ENCODE measurements around the gene ITPRIP. TPM values are rescaled to one million over a fixed set of nuclear protein-coding genes. Genes with fewer than 3 reads are reported as not detected.
A peak's percentile ranks its signal among the peaks of the same experiment; 100 is the strongest.

The ITPRIP gene
- total and polyA plus RNA-seq, 9 donors: 10.1 to 38.1 (median 24.7) TPM

DNA sequence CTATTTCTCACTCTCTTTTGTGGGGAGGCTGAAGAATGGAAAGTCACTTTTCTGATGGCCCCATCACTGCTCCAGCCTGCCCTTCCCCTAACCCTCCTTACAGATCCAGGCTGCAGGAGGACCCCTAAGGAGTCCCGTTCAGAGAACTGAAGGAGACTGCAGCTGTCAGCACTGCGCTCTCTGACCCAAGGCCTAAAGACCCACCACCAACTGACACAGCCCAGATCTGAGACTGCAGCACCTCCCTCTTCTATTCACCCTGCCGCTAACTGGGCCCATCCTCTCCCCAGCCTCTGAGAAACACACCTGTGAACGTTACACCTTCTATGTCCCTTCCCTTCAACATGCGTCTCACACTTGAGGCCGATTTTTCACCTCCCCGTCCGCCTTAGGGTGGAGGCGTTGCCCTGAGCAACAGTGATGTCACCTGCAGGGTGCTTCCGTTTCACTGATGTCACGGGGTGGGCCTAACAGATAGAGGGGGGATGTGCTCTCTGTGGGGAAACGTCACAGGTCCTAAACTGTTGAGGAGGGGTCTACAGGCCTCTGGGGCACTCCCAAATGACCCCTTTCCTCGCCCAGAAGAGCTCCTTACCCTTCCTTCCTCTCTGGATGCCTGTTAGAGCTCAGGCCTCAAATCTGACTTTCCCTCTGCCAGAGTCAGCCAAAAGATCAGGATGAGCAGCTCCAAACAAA, 5.1 kb downstream of the ITPRIP start:
- DNase-seq: peak in 4 of 5 donors; percentile 8 to 30 (median 26)

GRCh38 chr10:104332243-104333031, 5.8 kb downstream of the ITPRIP start:
- Histone ChIP-seq H3K36me3 (no peaks in the 10 kb centered on the region), H3K27me3 (no peaks in the 10 kb centered on the region), H3K4me3 (no peak overlapping the region), H3K27ac (peak overlapping the region; percentile 24 to 86), H3K9me3 (no peaks in the 10 kb centered on the region), H3K4me1 (ENCODE audit: insufficient read depth) (peaks cover 45% of the 10 kb centered on the region)
- TF ChIP-seq, protein P1, sequence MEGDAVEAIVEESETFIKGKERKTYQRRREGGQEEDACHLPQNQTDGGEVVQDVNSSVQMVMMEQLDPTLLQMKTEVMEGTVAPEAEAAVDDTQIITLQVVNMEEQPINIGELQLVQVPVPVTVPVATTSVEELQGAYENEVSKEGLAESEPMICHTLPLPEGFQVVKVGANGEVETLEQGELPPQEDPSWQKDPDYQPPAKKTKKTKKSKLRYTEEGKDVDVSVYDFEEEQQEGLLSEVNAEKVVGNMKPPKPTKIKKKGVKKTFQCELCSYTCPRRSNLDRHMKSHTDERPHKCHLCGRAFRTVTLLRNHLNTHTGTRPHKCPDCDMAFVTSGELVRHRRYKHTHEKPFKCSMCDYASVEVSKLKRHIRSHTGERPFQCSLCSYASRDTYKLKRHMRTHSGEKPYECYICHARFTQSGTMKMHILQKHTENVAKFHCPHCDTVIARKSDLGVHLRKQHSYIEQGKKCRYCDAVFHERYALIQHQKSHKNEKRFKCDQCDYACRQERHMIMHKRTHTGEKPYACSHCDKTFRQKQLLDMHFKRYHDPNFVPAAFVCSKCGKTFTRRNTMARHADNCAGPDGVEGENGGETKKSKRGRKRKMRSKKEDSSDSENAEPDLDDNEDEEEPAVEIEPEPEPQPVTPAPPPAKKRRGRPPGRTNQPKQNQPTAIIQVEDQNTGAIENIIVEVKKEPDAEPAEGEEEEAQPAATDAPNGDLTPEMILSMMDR (IDR thresholded peaks at IDR 0.05): no peak
- TF ChIP-seq EP300 (IDR thresholded peaks at IDR 0.05): no peak
- TF ChIP-seq POLR2A (IDR thresholded peaks at IDR 0.05): no peak
- intact Hi-C loops (cut with DNase I): loop anchor here in 1 of 4 donors (10.0 kb wide), 1 partner anchor 428 kb away; no protein-coding TSS in a partner anchor
- DNase-seq: peak in 3 of 5 donors; percentile 7 to 17 (median 17)
- 73 to 82% (median 81%) methylated on average over 11 of the region's 11 CpGs for WGBS, 3 donors

More for the DNA sequence above, 5.1 kb downstream of the ITPRIP start:
- Histone ChIP-seq H3K4me3 (no peak overlapping the region), H3K36me3 (no peaks in the 10 kb centered on the region), H3K27me3 (no peaks in the 10 kb centered on the region), H3K9me3 (no peaks in the 10 kb centered on the region), H3K27ac (peak overlapping the region in 1 of 2 donors; percentile 86), H3K4me1 (ENCODE audit: insufficient read depth) (peaks cover 37% of the 10 kb centered on the region)
- intact Hi-C loops (cut with DNase I): loop anchor here in 1 of 4 donors (10.0 kb wide), 1 partner anchor 428 kb away; no protein-coding TSS in a partner anchor
- WGBS, 3 donors: 81 to 85% (median 84%) methylated on average over 13 of the region's 13 CpGs
- TF ChIP-seq EP300 (IDR thresholded peaks at IDR 0.05) (no peak), POLR2A (IDR thresholded peaks at IDR 0.05) (no peak)
- TF ChIP-seq, protein P1 (IDR thresholded peaks at IDR 0.05): no peak

DNA sequence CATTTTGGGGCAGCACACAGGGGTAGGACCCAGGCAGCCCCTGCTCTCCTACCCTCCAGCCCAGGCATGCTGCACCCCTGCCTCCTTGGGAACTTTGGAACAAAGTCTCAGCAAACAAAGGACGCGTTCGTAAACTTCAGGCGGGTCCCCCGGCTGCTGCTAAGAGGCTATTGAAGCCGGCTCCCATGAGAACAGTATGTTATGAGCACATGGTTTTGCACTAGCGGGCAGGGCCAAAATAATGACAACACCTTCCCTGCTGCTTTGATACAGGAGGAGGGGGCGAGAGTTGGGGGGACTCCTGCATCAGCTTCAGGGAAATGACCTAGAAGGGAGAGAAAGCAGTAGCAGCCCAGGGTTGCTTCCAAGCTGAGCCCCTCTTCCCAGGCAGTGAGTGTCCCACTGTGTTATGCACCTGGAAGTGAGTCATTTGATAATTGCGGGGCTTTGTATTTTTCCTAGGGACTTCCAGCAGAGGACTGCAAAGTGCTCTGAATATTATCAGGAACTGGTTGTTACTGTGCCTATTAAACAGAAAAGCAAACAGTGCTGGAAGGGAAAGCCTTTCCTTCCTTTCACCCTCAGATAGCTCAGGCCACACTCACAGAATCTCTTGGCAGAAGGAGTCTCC, 6.9 kb downstream of the ITPRIP start:
- no peaks in the 10 kb centered on the region for H3K36me3 ChIP-seq
- H3K27me3 ChIP-seq: no peaks in the 10 kb centered on the region
- TF ChIP-seq, protein P1 (IDR thresholded peaks at IDR 0.05): no peak
- no peak for TF ChIP-seq POLR2A (IDR thresholded peaks at IDR 0.05)
- TF ChIP-seq EP300 (IDR thresholded peaks at IDR 0.05): no peak
- DNase-seq: peak in 3 of 5 donors; percentile 34 to 41 (median 41)
- H3K9me3 ChIP-seq: no peaks in the 10 kb centered on the region
- peak overlapping the region; percentile 76 to 86 for H3K27ac ChIP-seq
- H3K4me1 ChIP-seq (ENCODE audit: insufficient read depth): peaks cover 52% of the 10 kb centered on the region
- 17 to 20% (median 20%) methylated on average over 9 of the region's 9 CpGs for WGBS, 3 donors
- H3K4me3 ChIP-seq: no peak overlapping the region
- intact Hi-C loops (cut with DNase I): loop anchor here in 1 of 4 donors (10.0 kb wide), 1 partner anchor 427 kb away; no protein-coding TSS in a partner anchor
